ENCODE data around the gene CRACR2B. TPM values are rescaled to one million over a fixed set of nuclear protein-coding genes. Genes with fewer than 3 reads are reported as not detected.
A peak's percentile ranks its signal among the peaks of the same experiment; 100 is the strongest.

Gene CRACR2B
- total RNA-seq, 3 donors from 2014 or later (not counting 1 experiment from before 2014, with no cell fraction given) = 3.4 to 10.1 (median 3.8) TPM

DNA sequence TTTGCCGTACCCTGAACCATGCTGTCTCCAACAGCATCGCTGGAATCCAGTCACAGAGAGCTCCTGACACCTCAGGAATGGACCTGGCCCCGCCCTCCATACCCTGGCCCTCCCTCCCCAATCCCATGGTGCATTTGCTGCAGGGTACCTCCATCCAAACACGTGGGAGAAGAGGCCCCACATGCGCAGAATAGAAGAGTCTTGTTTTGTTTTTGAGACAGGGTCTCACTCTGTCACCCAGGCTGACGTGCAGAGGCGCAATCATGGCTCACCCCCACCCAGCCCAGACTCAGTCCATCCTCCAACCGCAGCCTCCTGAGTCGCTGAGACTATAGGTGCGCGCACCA, 11.3 kb upstream of the CRACR2B start:
- Histone ChIP-seq H3K4me1 (ENCODE audit: control insufficient read depth, insufficient read depth, low read length) (peaks cover 28% of the 10 kb centered on the region), H3K27ac (ENCODE audit: low read length) (no peak overlapping the region), H3K4me3 (ENCODE audit: low read length) (no peak overlapping the region), H3K9me3 (ENCODE audit: control insufficient read depth, insufficient read depth, low read length) (no peaks in the 10 kb centered on the region), H3K27me3 (ENCODE audit: control insufficient read depth, insufficient read depth, low read length) (no peaks in the 10 kb centered on the region), H3K36me3 (ENCODE audit: control insufficient read depth, insufficient read depth, low read length) (peaks cover 28% of the 10 kb centered on the region)
- Mint-ChIP-seq H3K4me3 (no peak overlapping the region), H3K9me3 (no peaks in the 10 kb centered on the region), H3K27ac (no peak overlapping the region), H3K4me1 (peaks cover 0 to 12% of the 10 kb centered on the region in 2 donors), H3K36me3 (no peaks in the 10 kb centered on the region), H3K27me3 (ENCODE audit: low read depth in 2 of 2) (no peaks in the 10 kb centered on the region)
- DNase-seq = no peak
- TF ChIP-seq, protein P1, sequence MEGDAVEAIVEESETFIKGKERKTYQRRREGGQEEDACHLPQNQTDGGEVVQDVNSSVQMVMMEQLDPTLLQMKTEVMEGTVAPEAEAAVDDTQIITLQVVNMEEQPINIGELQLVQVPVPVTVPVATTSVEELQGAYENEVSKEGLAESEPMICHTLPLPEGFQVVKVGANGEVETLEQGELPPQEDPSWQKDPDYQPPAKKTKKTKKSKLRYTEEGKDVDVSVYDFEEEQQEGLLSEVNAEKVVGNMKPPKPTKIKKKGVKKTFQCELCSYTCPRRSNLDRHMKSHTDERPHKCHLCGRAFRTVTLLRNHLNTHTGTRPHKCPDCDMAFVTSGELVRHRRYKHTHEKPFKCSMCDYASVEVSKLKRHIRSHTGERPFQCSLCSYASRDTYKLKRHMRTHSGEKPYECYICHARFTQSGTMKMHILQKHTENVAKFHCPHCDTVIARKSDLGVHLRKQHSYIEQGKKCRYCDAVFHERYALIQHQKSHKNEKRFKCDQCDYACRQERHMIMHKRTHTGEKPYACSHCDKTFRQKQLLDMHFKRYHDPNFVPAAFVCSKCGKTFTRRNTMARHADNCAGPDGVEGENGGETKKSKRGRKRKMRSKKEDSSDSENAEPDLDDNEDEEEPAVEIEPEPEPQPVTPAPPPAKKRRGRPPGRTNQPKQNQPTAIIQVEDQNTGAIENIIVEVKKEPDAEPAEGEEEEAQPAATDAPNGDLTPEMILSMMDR (IDR thresholded peaks at IDR 0.05) = no peak
- WGBS (ENCODE audit: insufficient coverage) = 88% methylated on average over 7 of the region's 11 CpGs
- intact Hi-C loops (cut with micrococcal nuclease) = no loop called here
- ATAC-seq = no peak

DNA sequence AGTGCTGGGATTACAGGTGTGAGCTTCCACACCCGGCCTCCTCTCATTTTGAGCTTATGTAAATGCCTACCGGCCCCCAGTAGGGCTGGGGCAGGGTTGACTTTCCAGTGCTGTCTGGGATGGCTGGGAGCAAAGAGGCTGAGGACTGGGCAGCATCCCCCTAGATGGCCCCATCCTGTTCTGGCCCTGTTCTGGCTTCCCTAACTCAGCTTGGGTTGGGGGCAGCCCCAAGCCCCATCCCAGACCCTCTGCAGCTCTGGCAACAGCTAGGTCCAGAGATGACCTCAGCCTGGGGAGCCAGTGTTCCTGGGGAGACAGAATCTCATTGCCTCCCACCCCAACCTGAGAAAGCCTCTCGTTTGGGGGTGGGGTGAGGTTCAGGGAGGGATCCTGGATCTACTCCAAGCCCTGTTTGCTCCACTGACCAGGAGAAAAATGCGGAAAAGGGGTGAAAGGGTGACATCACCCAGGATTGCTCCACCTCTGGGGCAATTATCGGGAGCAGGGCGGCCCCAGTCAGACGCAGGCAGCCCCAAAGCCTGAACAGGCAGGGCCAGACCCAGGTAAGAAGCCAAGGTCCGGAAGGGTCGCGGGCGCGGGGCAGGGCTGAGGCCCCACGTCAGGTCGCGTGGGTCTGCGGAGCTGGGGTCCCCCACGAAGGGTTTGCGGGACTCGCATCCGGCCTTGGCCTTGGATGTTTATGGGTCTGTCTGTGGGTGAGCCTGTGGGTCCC, 9.2 kb upstream of the CRACR2B start, which contains the start of gene PNPLA2:
Gene PNPLA2 (plus strand): TSS at position 519 of the 733 bp plus-strand sequence. CDS start 805 bp downstream, outside the sequence.
- Mint-ChIP-seq H3K27ac (peak within 1 kb of the TSS; percentile 81 to 88), H3K4me1 (peaks cover 0 to 17% of the 10 kb centered on the region in 2 donors), H3K27me3 (ENCODE audit: low read depth in 2 of 2) (no peaks in the 10 kb centered on the region), H3K36me3 (no peaks in the 10 kb centered on the region), H3K4me3 (peak within 1 kb of the TSS; percentile 90), H3K9me3 (no peaks in the 10 kb centered on the region)
- ATAC-seq (no peak), DNase-seq (no peak)
- Histone ChIP-seq H3K4me1 (ENCODE audit: control insufficient read depth, insufficient read depth, low read length) (peaks cover 33% of the 10 kb centered on the region), H3K27me3 (ENCODE audit: control insufficient read depth, insufficient read depth, low read length) (no peaks in the 10 kb centered on the region), H3K36me3 (ENCODE audit: control insufficient read depth, insufficient read depth, low read length) (peaks cover 9% of the 10 kb centered on the region), H3K9me3 (ENCODE audit: control insufficient read depth, insufficient read depth, low read length) (no peaks in the 10 kb centered on the region), H3K4me3 (ENCODE audit: low read length) (peak within 1 kb of the TSS; percentile 59), H3K27ac (ENCODE audit: low read length) (peak within 1 kb of the TSS; percentile 81)
- WGBS (ENCODE audit: insufficient coverage) = 41% methylated on average over 19 of the region's 20 CpGs
- intact Hi-C loops (cut with micrococcal nuclease) = loop anchor here (1.0 kb wide), 1 partner anchor 9 kb away; the partner anchor contains the start of gene RPLP2
- TF ChIP-seq, protein P1 (IDR thresholded peaks at IDR 0.05) = no peak

DNA sequence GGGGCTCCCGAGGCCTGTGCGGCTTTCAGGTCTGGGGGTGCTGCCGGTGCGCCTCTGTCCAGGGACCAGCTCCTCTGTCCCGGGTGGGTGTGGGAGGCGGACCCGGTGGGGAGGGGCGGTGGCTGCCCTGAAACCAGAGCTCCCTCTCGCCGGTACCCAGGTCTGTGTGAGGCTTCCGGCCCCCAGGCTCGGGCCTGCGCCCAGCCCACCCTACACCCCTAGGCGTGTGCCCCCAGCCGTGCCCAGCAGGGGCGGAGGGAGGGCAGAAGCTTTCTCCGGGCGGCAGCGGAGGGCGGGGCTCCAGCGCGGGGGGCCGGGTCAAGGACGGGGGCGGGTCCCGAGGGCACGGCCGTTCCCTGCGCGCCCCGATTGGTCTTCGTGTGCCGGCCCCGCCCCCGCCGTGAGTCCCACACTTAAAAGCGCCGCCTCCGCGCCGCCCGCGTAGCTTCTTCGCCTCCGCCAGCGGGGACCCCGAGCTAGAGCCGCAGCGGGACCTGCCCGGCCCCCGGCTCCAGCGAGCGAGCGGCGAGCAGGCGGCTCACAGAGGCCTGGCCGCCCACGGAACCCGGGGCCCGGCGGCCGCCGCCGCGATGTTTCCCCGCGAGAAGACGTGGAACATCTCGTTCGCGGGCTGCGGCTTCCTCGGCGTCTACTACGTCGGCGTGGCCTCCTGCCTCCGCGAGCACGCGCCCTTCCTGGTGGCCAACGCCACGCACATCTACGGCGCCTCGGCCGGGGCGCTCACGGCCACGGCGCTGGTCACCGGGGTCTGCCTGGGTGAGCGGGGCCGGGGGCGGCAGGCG, 8.4 kb upstream of the CRACR2B start:
- H3K9me3 ChIP-seq (ENCODE audit: control insufficient read depth, insufficient read depth, low read length) = no peaks in the 10 kb centered on the region
- no peaks in the 10 kb centered on the region for H3K9me3 Mint-ChIP-seq
- H3K27me3 ChIP-seq (ENCODE audit: control insufficient read depth, insufficient read depth, low read length) = no peaks in the 10 kb centered on the region
- peak overlapping the region; percentile 81 for H3K27ac ChIP-seq (ENCODE audit: low read length)
- no peaks in the 10 kb centered on the region for H3K36me3 Mint-ChIP-seq
- TF ChIP-seq, protein P1 (IDR thresholded peaks at IDR 0.05) = peak; percentile 11
- intact Hi-C loops (cut with micrococcal nuclease) = loop anchor here (1.0 kb wide), 1 partner anchor 10 kb away; the partner anchor contains the start of gene RPLP2
- H3K4me3 Mint-ChIP-seq = peak overlapping the region; percentile 90
- ATAC-seq (peak; percentile 76 to 90 (median 79)), DNase-seq (peak; percentile 94)
- H3K27me3 Mint-ChIP-seq (ENCODE audit: low read depth in 2 of 2) = no peaks in the 10 kb centered on the region
- H3K4me1 Mint-ChIP-seq = peaks cover 0 to 17% of the 10 kb centered on the region in 2 donors
- peak overlapping the region; percentile 59 for H3K4me3 ChIP-seq (ENCODE audit: low read length)
- H3K4me1 ChIP-seq (ENCODE audit: control insufficient read depth, insufficient read depth, low read length) = peaks cover 33% of the 10 kb centered on the region
- peak overlapping the region; percentile 81 to 88 for H3K27ac Mint-ChIP-seq
- WGBS (ENCODE audit: insufficient coverage) = under 1% methylated on average over 96 of the region's 96 CpGs
- peaks cover 5% of the 10 kb centered on the region for H3K36me3 ChIP-seq (ENCODE audit: control insufficient read depth, insufficient read depth, low read length)
